ENCODE measurements around the gene PLXNB2.

GRCh38 chr22:50233223-50233622 lies 74.2 kb downstream of the PLXNB2 start:
- TF ChIP-seq, protein P1, sequence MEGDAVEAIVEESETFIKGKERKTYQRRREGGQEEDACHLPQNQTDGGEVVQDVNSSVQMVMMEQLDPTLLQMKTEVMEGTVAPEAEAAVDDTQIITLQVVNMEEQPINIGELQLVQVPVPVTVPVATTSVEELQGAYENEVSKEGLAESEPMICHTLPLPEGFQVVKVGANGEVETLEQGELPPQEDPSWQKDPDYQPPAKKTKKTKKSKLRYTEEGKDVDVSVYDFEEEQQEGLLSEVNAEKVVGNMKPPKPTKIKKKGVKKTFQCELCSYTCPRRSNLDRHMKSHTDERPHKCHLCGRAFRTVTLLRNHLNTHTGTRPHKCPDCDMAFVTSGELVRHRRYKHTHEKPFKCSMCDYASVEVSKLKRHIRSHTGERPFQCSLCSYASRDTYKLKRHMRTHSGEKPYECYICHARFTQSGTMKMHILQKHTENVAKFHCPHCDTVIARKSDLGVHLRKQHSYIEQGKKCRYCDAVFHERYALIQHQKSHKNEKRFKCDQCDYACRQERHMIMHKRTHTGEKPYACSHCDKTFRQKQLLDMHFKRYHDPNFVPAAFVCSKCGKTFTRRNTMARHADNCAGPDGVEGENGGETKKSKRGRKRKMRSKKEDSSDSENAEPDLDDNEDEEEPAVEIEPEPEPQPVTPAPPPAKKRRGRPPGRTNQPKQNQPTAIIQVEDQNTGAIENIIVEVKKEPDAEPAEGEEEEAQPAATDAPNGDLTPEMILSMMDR (IDR thresholded peaks at IDR 0.05) = no peak
- TF ChIP-seq POLR2A (IDR thresholded peaks at IDR 0.05) (no peak), POLR2AphosphoS5 (IDR thresholded peaks at IDR 0.05; ENCODE audit: insufficient read depth in 1 of 2, low read depth in 1 of 2) (no peak)

All from vagina (tissue), 2 donors.